K562 (cell line): ENCODE results near the gene DCAF10. TPM values are rescaled to one million over a fixed set of nuclear protein-coding genes. Genes with fewer than 3 reads are reported as not detected.

Experiments used
- ATAC-seq: fragments of 200-7000 bp; cut with Tn5 transposase; 3 replicates; pipeline ENCODE4 v1.9.1; 2020; ENCODE audit warnings: moderate library complexity
- BruUV-seq: library from RNA; stranded (reverse); fragments of 400-500 nt; replicated peaks from 2 replicates; lab custom pipeline; 2021; lab: Mats Ljungman, UMichigan
- CTCF ChIA-PET: fragments of 300-600 bp; formaldehyde crosslinking; extraction: SDS; loops from one replicate; lab custom pipeline; 2021; ENCODE audit warnings: low intra/inter-chr PET ratio; lab: Yijun Ruan, JAX
- POLR2A ChIA-PET: fragments of 300-600, 350-650 bp; sonication (Branson Sonifier 250); formaldehyde crosslinking; extraction: SDS; loops from one replicate; lab custom pipeline; 2021; ENCODE audit warnings: antibody characterized with exemption, inconsistent platforms; lab: Yijun Ruan, JAX
- DNase-seq, 4 experiments: peaks; one replicate each; pipeline versions ENCODE4 v3.0.0 to v3.0.0-alpha.2; 2011 to 2018; ENCODE audit warnings: low spot score in 3 of 4, mixed read lengths in 3 of 4; ENCODE audit errors: extremely low read depth in 1 of 4
- FAIRE-seq: peaks from 2 replicates; lab custom pipeline; 2011; peaks lifted over from hg19 to GRCh38; lab: Jason Lieb, UNC
- H2AFZ ChIP-seq: 2 replicates; pipeline ENCODE4 v1.6.0; 2011; ENCODE audit warnings: low read depth, low read length, control low read depth, inconsistent platforms
- H3K27ac ChIP-seq: fragments of 200-600 bp; 3 replicates; pipeline ENCODE4 v1.8.0; 2011; ENCODE audit warnings: low read depth, mild to moderate bottlenecking, control low read depth, inconsistent platforms, low read length, moderate library complexity, mixed read lengths; ENCODE audit errors: extremely low read depth
- H3K27me3 ChIP-seq, 2 experiments: fragments of 300-600 bp in 1 of 2; 2 replicates in 1 of 2; 3 replicates in 1 of 2; pipeline versions ENCODE4 v1.6.0 to v1.8.0; 2011; ENCODE audit warnings: inconsistent platforms in 2 of 2, low read length in 2 of 2, mild to moderate bottlenecking in 1 of 2, mixed read lengths in 1 of 2, moderate library complexity in 1 of 2; ENCODE audit not compliant: control insufficient read depth in 2 of 2, insufficient read depth in 2 of 2
- H3K36me3 ChIP-seq: fragments of 300-600 bp; 3 replicates; pipeline ENCODE4 v1.8.0; 2011; ENCODE audit warnings: mild to moderate bottlenecking, low read length, inconsistent platforms; ENCODE audit not compliant: control insufficient read depth, insufficient read depth
- H3K4me1 ChIP-seq, 2 experiments: fragments of 200-600 bp in 1 of 2; replicated peaks in 1 of 2; 2 replicates in 1 of 2; 3 replicates in 1 of 2; pipeline versions ENCODE4 v1.5.1 to v1.8.0; 2011; ENCODE audit warnings: inconsistent platforms in 2 of 2, low read length in 2 of 2, mild to moderate bottlenecking in 1 of 2, mixed read lengths in 1 of 2, moderate library complexity in 1 of 2; ENCODE audit not compliant: control insufficient read depth in 2 of 2, insufficient read depth in 2 of 2
- H3K4me2 ChIP-seq: 2 replicates; pipeline ENCODE4 v1.6.1; 2011; ENCODE audit warnings: low read length, control low read depth, inconsistent platforms, mixed read lengths; ENCODE audit not compliant: insufficient read depth
- H3K4me3 ChIP-seq: fragments of 200-600 bp; sonication (generic), shearing (Covaris generic); 2 replicates; pipeline ENCODE4 v1.5.1; 2016; ENCODE audit warnings: control low read depth, inconsistent platforms
- H3K79me2 ChIP-seq: fragments of 200-600 bp; 3 replicates; pipeline ENCODE4 v1.8.0; 2011; ENCODE audit warnings: low read length, inconsistent platforms; ENCODE audit not compliant: control insufficient read depth, insufficient read depth
- H3K9ac ChIP-seq, 2 experiments: 2 replicates each; pipeline versions ENCODE4 v1.6.0 to v1.6.1; 2011; ENCODE audit warnings: low read depth in 2 of 2, low read length in 2 of 2, control low read depth in 1 of 2, inconsistent platforms in 1 of 2, mild to moderate bottlenecking in 1 of 2, mixed read lengths in 1 of 2; ENCODE audit not compliant: insufficient read depth in 1 of 2
- H3K9me1 ChIP-seq: one replicate; pipeline ENCODE4 v1.6.0; 2011; ENCODE audit warnings: inconsistent platforms, mild to moderate bottlenecking, low read length, moderate library complexity; ENCODE audit not compliant: control insufficient read depth, insufficient read depth
- H3K9me3 ChIP-seq: replicated peaks from 2 replicates; pipeline ENCODE4 v1.5.1; 2011; ENCODE audit warnings: low read depth, low read length, inconsistent platforms; ENCODE audit not compliant: control insufficient read depth, insufficient read depth
- H4K20me1 ChIP-seq: replicated peaks from 2 replicates; pipeline ENCODE4 v1.6.1; 2011; ENCODE audit warnings: low read length, inconsistent platforms, mixed read lengths; ENCODE audit not compliant: control insufficient read depth, insufficient read depth
- BDP1 ChIP-seq: IDR thresholded peaks from 3 replicates; pipeline ENCODE4 v1.6.1; 2011; ENCODE audit not compliant: insufficient read length, insufficient read depth
- DNMT1 ChIP-seq: fragments of 450-650 bp; IDR thresholded peaks from 2 replicates; pipeline ENCODE4 v1.6.1; 2016; ENCODE audit warnings: antibody characterized with exemption, mild to moderate bottlenecking
- MEIS2 ChIP-seq: fragments of 450-650 bp; IDR thresholded peaks from 2 replicates; pipeline ENCODE4 v1.6.1; 2014; ENCODE audit warnings: mild to moderate bottlenecking; ENCODE audit not compliant: partially characterized antibody
- POU5F1 ChIP-seq: fragments of 150-350 bp; IDR thresholded peaks from 2 replicates; pipeline ENCODE4 v1.6.1; 2014; ENCODE audit warnings: borderline replicate concordance, low read length, low read depth, mild to moderate bottlenecking; ENCODE audit not compliant: partially characterized antibody
- PRPF4 ChIP-seq: fragments of 200-400 bp; formaldehyde crosslinking; IDR thresholded peaks from one replicate; pipeline ENCODE4 v1.6.1; 2017; ENCODE audit warnings: low read length, low read depth, mild to moderate bottlenecking; ENCODE audit not compliant: insufficient read depth, poor library complexity, severe bottlenecking
- RHOXF2B ChIP-seq: fragments of 250-450 bp; sonication (Bioruptor Pico); conservative IDR thresholded peaks from 2 replicates; pipeline ENCODE4 v1.5.1; 2021
- SIX5 ChIP-seq, 2 experiments: IDR thresholded peaks; 2 replicates each; pipeline ENCODE4 v1.6.1; 2011; ENCODE audit warnings: low read length in 2 of 2, borderline replicate concordance in 1 of 2, low read depth in 1 of 2, mild to moderate bottlenecking in 1 of 2, moderate library complexity in 1 of 2; ENCODE audit not compliant: insufficient read depth in 1 of 2
- TEAD1 ChIP-seq, 2 experiments: fragments of 450-650 bp in 1 of 2; sonication (generic) in 1 of 2; formaldehyde crosslinking; IDR thresholded peaks; 2 replicates each; pipeline versions ENCODE4 v1.4.0 to v1.8.0; 2020 to 2022; ENCODE audit warnings: mild to moderate bottlenecking in 2 of 2, missing genetic modification reagents in 1 of 2
- ZNF274 ChIP-seq: IDR thresholded peaks from 2 replicates; pipeline ENCODE4 v1.6.1; 2011; ENCODE audit warnings: low read depth, mild to moderate bottlenecking, low read length, moderate library complexity, borderline replicate concordance
- ZNF408 ChIP-seq: fragments of 250-450 bp; sonication (Bioruptor Pico); IDR thresholded peaks from 2 replicates; pipeline ENCODE4 v1.4.0; 2020; ENCODE audit warnings: low read depth, mild to moderate bottlenecking, moderate library complexity
- WGBS: fragments of 100-300 bp; shearing (Covaris generic); methylation state at CpG from one replicate; pipeline ENCODE4 v1.1.6; 2016; ENCODE audit warnings: low coverage, mixed read lengths; ENCODE audit not compliant: insufficient coverage; ENCODE audit errors: missing lambda C conversion rate; 5-methylcytosine and 5-hydroxymethylcytosine counted together
- in situ Hi-C: fragments of 300-500 bp; cut with MboI; formaldehyde crosslinking; loops from 4 replicates; pipeline ENCODE4 v1.15.0; 2018; ENCODE audit warnings: inconsistent platforms, mixed read lengths
- intact Hi-C: fragments of 100-400 bp; cut with micrococcal nuclease; formaldehyde crosslinking; loops from 2 replicates; pipeline ENCODE4 v1.14.2; 2022
- polyA plus RNA-seq, 8 experiments: library from polyadenylated mRNA; depleted of rRNA in 4 of 8; stranded (reverse) in 5 of 8; unstranded in 3 of 8; fragments of >200 nt; fragmentation: Nextera tagmentation in 2 of 8; fragmentation: Illumina TruSeq in 1 of 8; extraction: Ambion mirVana in 2 of 8; extraction: Trizol in 1 of 8; gene quantifications; 2 replicates each; pipeline versions ENCODE4 v1.2.1 to v1.2.3, GENCODE V29; 2011 to 2014; ENCODE audit warnings: inconsistent platforms in 1 of 8, missing spikeins in 1 of 8
- total RNA-seq, 7 experiments: library from RNA; depleted of rRNA in 6 of 7; stranded (reverse); fragments of >200 nt in 6 of 7; fragmentation: Illumina TruSeq in 2 of 7; extraction: Trizol in 2 of 7; gene quantifications; 2 replicates each; pipeline versions ENCODE4 v1.2.1 to v1.2.3, GENCODE V29; 2011 to 2021; ENCODE audit warnings: low replicate concordance in 1 of 7
- TF ChIP-seq, protein P1 (sequence below), 3 experiments: fragments of 200-800 bp in 1 of 3; fragments of 250-450 bp in 1 of 3; fragments of 450-650 bp in 1 of 3; sonication (Bioruptor Pico) in 1 of 3; sonication (Bioruptor generic) in 1 of 3; formaldehyde crosslinking in 1 of 3; IDR thresholded peaks; 2 replicates each; pipeline versions ENCODE4 v1.6.1 to v1.8.0; 2016 to 2022; ENCODE audit warnings: mild to moderate bottlenecking in 2 of 3, missing genetic modification characterization in 2 of 3, missing compliant biosample characterization in 1 of 3, moderate library complexity in 1 of 3
- TF ChIP-seq, protein P2 (sequence below), 2 experiments: IDR thresholded peaks in 1 of 2; conservative IDR thresholded peaks in 1 of 2; 2 replicates each; pipeline ENCODE4 v1.6.1; 2016; ENCODE audit warnings: low read depth in 2 of 2, mild to moderate bottlenecking in 1 of 2, missing compliant biosample characterization in 1 of 2, missing genetic modification characterization in 1 of 2, moderate library complexity in 1 of 2
- TF ChIP-seq, protein P3 (sequence below): fragments of 450-650 bp; formaldehyde crosslinking; IDR thresholded peaks from 2 replicates; pipeline ENCODE4 v1.4.0; 2020; ENCODE audit warnings: mild to moderate bottlenecking, moderate library complexity

The DCAF10 gene
- total and polyA plus RNA-seq, 9 of the 15 experiments (the other 6 are each of a cell fraction or from before 2014, with no cell fraction given), result 6.8 to 40.1 (median 16.9) TPM

DNA sequence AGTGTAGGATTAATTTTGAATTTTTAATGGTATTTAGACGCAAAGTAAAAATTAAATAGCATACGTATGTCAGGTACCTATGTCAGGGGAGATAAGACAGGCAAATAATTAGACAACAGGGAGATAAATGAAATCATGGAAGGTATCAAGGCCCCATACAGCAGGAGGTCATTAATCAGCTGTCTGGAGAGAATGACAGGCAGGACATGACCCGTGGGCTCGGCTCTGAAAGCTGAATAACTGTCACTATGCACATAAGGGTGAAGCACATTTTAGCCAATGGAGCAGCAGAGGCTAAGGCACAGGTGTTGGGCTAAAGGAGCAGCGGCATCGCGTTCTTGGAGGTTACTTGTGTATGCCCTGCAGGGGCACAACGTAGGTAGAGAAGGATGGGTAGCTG lies 91.5 kb downstream of the DCAF10 start:
- Histone ChIP-seq H3K4me1 (no peaks in the 10 kb centered on the region; a peak in 2 of 5 replicates), H3K4me2 (no peak overlapping the region), H3K27ac (no peak overlapping the region; the same call in 2 of the 3 replicates), H3K9ac (peak overlapping the region in 1 of 2 experiments; percentile 69; a peak in 1 of 4 replicates), H3K36me3 (peaks cover 67% of the 10 kb centered on the region; the same call in 2 of the 3 replicates), H3K27me3 (no peaks in the 10 kb centered on the region), H3K4me3 (no peak overlapping the region), H3K79me2 (peaks cover 2% of the 10 kb centered on the region; the same call in 1 of the 3 replicates), H4K20me1 (0 out of 2 replicates have a peak, but pooled peaks cover 3% of the 10 kb centered on the region), H2AFZ (no peak overlapping the region), H3K9me3 (no peaks in the 10 kb centered on the region), H3K9me1 (no peaks in the 10 kb centered on the region)
- FAIRE-seq (no peak), DNase-seq (peak in 1 of 4 experiments; percentile 30), ATAC-seq (peak; percentile 60; the same call in 2 of the 3 replicates)
- ChIA-PET POLR2A (interaction anchor here (1.1 kb wide), 1 partner anchor 8 kb away, joined by 3 read pairs; no protein-coding TSS in a partner anchor), CTCF (no interaction called here)
- in situ Hi-C loops, result no loop called here
- BruUV-seq, result no TSS peak
- intact Hi-C loops, result no loop called here
- 72% methylated on average over 8 of the region's 8 CpGs for WGBS
- no peak for TF ChIP-seq BDP1
- no peak for TF ChIP-seq ZNF408 (CRISPR knock-in tag)
- TF ChIP-seq, protein P1, sequence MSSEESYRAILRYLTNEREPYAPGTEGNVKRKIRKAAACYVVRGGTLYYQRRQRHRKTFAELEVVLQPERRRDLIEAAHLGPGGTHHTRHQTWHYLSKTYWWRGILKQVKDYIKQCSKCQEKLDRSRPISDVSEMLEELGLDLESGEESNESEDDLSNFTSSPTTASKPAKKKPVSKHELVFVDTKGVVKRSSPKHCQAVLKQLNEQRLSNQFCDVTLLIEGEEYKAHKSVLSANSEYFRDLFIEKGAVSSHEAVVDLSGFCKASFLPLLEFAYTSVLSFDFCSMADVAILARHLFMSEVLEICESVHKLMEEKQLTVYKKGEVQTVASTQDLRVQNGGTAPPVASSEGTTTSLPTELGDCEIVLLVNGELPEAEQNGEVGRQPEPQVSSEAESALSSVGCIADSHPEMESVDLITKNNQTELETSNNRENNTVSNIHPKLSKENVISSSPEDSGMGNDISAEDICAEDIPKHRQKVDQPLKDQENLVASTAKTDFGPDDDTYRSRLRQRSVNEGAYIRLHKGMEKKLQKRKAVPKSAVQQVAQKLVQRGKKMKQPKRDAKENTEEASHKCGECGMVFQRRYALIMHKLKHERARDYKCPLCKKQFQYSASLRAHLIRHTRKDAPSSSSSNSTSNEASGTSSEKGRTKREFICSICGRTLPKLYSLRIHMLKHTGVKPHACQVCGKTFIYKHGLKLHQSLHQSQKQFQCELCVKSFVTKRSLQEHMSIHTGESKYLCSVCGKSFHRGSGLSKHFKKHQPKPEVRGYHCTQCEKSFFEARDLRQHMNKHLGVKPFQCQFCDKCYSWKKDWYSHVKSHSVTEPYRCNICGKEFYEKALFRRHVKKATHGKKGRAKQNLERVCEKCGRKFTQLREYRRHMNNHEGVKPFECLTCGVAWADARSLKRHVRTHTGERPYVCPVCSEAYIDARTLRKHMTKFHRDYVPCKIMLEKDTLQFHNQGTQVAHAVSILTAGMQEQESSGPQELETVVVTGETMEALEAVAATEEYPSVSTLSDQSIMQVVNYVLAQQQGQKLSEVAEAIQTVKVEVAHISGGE (CRISPR knock-in tag; IDR thresholded peaks at IDR 0.05), result no peak
- no peak for TF ChIP-seq TEAD1 (CRISPR knock-in tag; IDR thresholded peaks at IDR 0.05)
- TF ChIP-seq SIX5 (IDR thresholded peaks at IDR 0.05; ENCODE audit: borderline replicate concordance in 1 of 2, insufficient read depth in 1 of 2, low read depth in 1 of 2, low read length in 2 of 2), result no peak
- TF ChIP-seq, protein P2, sequence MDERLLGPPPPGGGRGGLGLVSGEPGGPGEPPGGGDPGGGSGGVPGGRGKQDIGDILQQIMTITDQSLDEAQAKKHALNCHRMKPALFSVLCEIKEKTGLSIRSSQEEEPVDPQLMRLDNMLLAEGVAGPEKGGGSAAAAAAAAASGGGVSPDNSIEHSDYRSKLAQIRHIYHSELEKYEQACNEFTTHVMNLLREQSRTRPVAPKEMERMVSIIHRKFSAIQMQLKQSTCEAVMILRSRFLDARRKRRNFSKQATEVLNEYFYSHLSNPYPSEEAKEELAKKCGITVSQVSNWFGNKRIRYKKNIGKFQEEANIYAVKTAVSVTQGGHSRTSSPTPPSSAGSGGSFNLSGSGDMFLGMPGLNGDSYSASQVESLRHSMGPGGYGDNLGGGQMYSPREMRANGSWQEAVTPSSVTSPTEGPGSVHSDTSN (CRISPR knock-in tag; IDR thresholded peaks at IDR 0.05; ENCODE audit: low read depth), result 0 out of 2 replicates have a peak, but pooled peaks have one; percentile 28
- TF ChIP-seq, protein P2 (tag; conservative IDR thresholded peaks at IDR 0.05; ENCODE audit: low read depth), result peak; percentile 86
- peak; percentile 93 for TF ChIP-seq MEIS2
- TF ChIP-seq ZNF274, result no peak
- TF ChIP-seq POU5F1, result no peak
- TF ChIP-seq RHOXF2B, result no peak
- TF ChIP-seq, protein P3, sequence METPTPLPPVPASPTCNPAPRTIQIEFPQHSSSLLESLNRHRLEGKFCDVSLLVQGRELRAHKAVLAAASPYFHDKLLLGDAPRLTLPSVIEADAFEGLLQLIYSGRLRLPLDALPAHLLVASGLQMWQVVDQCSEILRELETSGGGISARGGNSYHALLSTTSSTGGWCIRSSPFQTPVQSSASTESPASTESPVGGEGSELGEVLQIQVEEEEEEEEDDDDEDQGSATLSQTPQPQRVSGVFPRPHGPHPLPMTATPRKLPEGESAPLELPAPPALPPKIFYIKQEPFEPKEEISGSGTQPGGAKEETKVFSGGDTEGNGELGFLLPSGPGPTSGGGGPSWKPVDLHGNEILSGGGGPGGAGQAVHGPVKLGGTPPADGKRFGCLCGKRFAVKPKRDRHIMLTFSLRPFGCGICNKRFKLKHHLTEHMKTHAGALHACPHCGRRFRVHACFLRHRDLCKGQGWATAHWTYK (CRISPR knock-in tag), result no peak
- no peak for TF ChIP-seq PRPF4
- TF ChIP-seq DNMT1, result no peak
